HCT116 (cell line): Measurements from ENCODE around the gene NIPAL1. TPM values are rescaled to one million over a fixed set of nuclear protein-coding genes. Genes with fewer than 3 reads are reported as not detected.
"Not testable (repeated sequence)": the region's sequence is repeated elsewhere in the genome, so short reads cannot be mapped to it uniquely, and the experiment has no call there.

Experiments
- ATAC-seq: fragments of 200-7000 bp; cut with Tn5 transposase; 2 replicates; pipeline ENCODE4 v1.9.1; 2020; ENCODE audit warnings: mild to moderate bottlenecking, moderate library complexity
- BruUV-seq: library from RNA; stranded (reverse); fragments of 400-500 nt; replicated peaks from 2 replicates; lab custom pipeline; 2021; lab: Mats Ljungman, UMichigan
- CTCF ChIA-PET: fragments of 300-600 bp; sonication (Branson Sonifier 250); formaldehyde crosslinking; loops from one replicate; lab custom pipeline; 2021; ENCODE audit warnings: antibody characterized with exemption; lab: Charles Lee
- POLR2A ChIA-PET: fragments of 300-600, 350-600 bp; sonication (Branson Sonifier 250); formaldehyde crosslinking; loops from one replicate; lab custom pipeline; 2021; ENCODE audit warnings: antibody characterized with exemption; lab: Charles Lee
- RAD21 ChIA-PET, 2 experiments: fragments of 300-600 bp; sonication (Branson Sonifier 250); formaldehyde crosslinking; loops; one replicate each; lab custom pipeline; 2023; ENCODE audit warnings: low total read pairs in 2 of 2; ENCODE audit not compliant: uncharacterized antibody in 2 of 2, unreplicated experiment in 2 of 2, low non-redundant PET in 1 of 2; lab: Charles Lee
- DNase-seq: peaks from one replicate; pipeline ENCODE4 v3.0.0-alpha.2; 2010; ENCODE audit warnings: low read depth, low spot score
- H2AFZ ChIP-seq: fragments of 200-600 bp; shearing (Covaris generic), sonication (generic); 2 replicates; pipeline ENCODE4 v1.6.1; 2017; ENCODE audit warnings: low read depth, mixed run types, mixed read lengths, antibody characterized with exemption, low read length; ENCODE audit not compliant: poor library complexity, severe bottlenecking
- H3K27ac ChIP-seq: 2 replicates; pipeline ENCODE4 v1.5.1; 2012; ENCODE audit warnings: low read depth, low read length
- H3K27me3 ChIP-seq: fragments of 200-600 bp; sonication (generic); 2 replicates; pipeline ENCODE4 v1.6.1; 2016; ENCODE audit warnings: mixed run types, low read length, mixed read lengths; ENCODE audit not compliant: insufficient read depth
- H3K36me3 ChIP-seq, 2 experiments: fragments of 200-500 bp in 1 of 2; fragments of 200-600 bp in 1 of 2; sonication (Bioruptor generic) in 1 of 2; sonication (generic) in 1 of 2; 2 replicates each; pipeline versions ENCODE4 v1.5.1 to v1.6.1; 2014 to 2016; ENCODE audit warnings: low read length in 2 of 2, inconsistent platforms in 1 of 2, mixed read lengths in 1 of 2, mixed run types in 1 of 2; ENCODE audit not compliant: insufficient read depth in 2 of 2, control insufficient read depth in 1 of 2
- H3K4me1 ChIP-seq, 2 experiments: fragments of 200-600 bp in 1 of 2; sonication (generic) in 1 of 2; 2 replicates each; pipeline versions ENCODE4 v1.5.1 to v1.6.1; 2012 to 2017; ENCODE audit warnings: low read length in 2 of 2, inconsistent platforms in 1 of 2, mild to moderate bottlenecking in 1 of 2, mixed read lengths in 1 of 2, mixed run types in 1 of 2, moderate library complexity in 1 of 2; ENCODE audit not compliant: insufficient read depth in 2 of 2, control insufficient read depth in 1 of 2
- H3K4me2 ChIP-seq: fragments of 200-600 bp; sonication (generic); 2 replicates; pipeline ENCODE4 v1.6.1; 2017; ENCODE audit warnings: mixed run types, low read length, mixed read lengths
- H3K4me3 ChIP-seq, 2 experiments: fragments of 200-600 bp in 1 of 2; sonication (generic) in 1 of 2; replicated peaks in 1 of 2; 2 replicates each; pipeline ENCODE4 v1.5.1; 2011 to 2016; ENCODE audit warnings: low read length in 2 of 2, control low read depth in 1 of 2, low read depth in 1 of 2, mild to moderate bottlenecking in 1 of 2, mixed read lengths in 1 of 2, mixed run types in 1 of 2
- H3K79me2 ChIP-seq: fragments of 200-600 bp; sonication (generic); 2 replicates; pipeline ENCODE4 v1.6.1; 2017; ENCODE audit warnings: mild to moderate bottlenecking, mixed run types, low read length, moderate library complexity, mixed read lengths; ENCODE audit not compliant: insufficient read depth
- H3K9ac ChIP-seq: fragments of 200-600 bp; sonication (generic); 2 replicates; pipeline ENCODE4 v1.6.1; 2016; ENCODE audit warnings: low read length, mixed read lengths
- H3K9me2 ChIP-seq: fragments of 200-600 bp; sonication (generic), shearing (Covaris generic); 2 replicates; pipeline ENCODE4 v1.6.1; 2017; ENCODE audit warnings: mixed run types, mild to moderate bottlenecking, moderate library complexity; ENCODE audit not compliant: insufficient read depth
- H3K9me3 ChIP-seq, 2 experiments: fragments of 200-500 bp in 1 of 2; fragments of 200-600 bp in 1 of 2; sonication (Bioruptor generic) in 1 of 2; sonication (generic) in 1 of 2; 2 replicates each; pipeline ENCODE4 v1.6.1; 2014 to 2017; ENCODE audit warnings: low read length in 2 of 2, mixed read lengths in 2 of 2, inconsistent platforms in 1 of 2, low read depth in 1 of 2, mild to moderate bottlenecking in 1 of 2, mixed run types in 1 of 2, moderate library complexity in 1 of 2; ENCODE audit not compliant: control insufficient read depth in 1 of 2, insufficient read depth in 1 of 2
- H4K20me1 ChIP-seq: fragments of 200-600 bp; sonication (generic), shearing (Covaris generic); 2 replicates; pipeline ENCODE4 v1.6.1; 2017; ENCODE audit warnings: mixed run types, mild to moderate bottlenecking, moderate library complexity; ENCODE audit not compliant: insufficient read depth
- ATF3 ChIP-seq: IDR thresholded peaks from 2 replicates; pipeline ENCODE4 v1.6.1; 2012
- CBX3 ChIP-seq: IDR thresholded peaks from 2 replicates; pipeline ENCODE4 v1.6.1; 2012; ENCODE audit warnings: low read depth
- CEBPB ChIP-seq: IDR thresholded peaks from 2 replicates; pipeline ENCODE4 v1.6.1; 2012; ENCODE audit warnings: low read depth
- CTCF ChIP-seq, 3 experiments: fragments of 200-600 bp in 1 of 3; sonication (generic) in 1 of 3; IDR thresholded peaks in 2 of 3; conservative IDR thresholded peaks in 1 of 3; 2 replicates each; pipeline ENCODE4 v1.5.1; 2012 to 2017; ENCODE audit warnings: low read depth in 2 of 3, low read length in 2 of 3, antibody characterized with exemption in 1 of 3, borderline replicate concordance in 1 of 3, control low read depth in 1 of 3, mild to moderate bottlenecking in 1 of 3, mixed read lengths in 1 of 3, mixed run types in 1 of 3, moderate library complexity in 1 of 3; ENCODE audit not compliant: insufficient read depth in 1 of 3
- ELF1 ChIP-seq: IDR thresholded peaks from 2 replicates; pipeline ENCODE4 v1.6.1; 2012; ENCODE audit warnings: low read depth, borderline replicate concordance
- EZH2phosphoT487 ChIP-seq: fragments of 200-600 bp; IDR thresholded peaks from 2 replicates; pipeline ENCODE4 v1.6.1; 2018; ENCODE audit warnings: antibody characterized with exemption, borderline replicate concordance
- FOSL1 ChIP-seq: IDR thresholded peaks from 2 replicates; pipeline ENCODE4 v1.6.1; 2012; ENCODE audit warnings: low read depth
- JUND ChIP-seq: IDR thresholded peaks from 2 replicates; pipeline ENCODE4 v1.6.1; 2012
- MAX ChIP-seq: IDR thresholded peaks from 2 replicates; pipeline ENCODE4 v1.6.1; 2012
- POLR2AphosphoS5 ChIP-seq: IDR thresholded peaks from 2 replicates; pipeline ENCODE4 v1.6.1; 2011; ENCODE audit warnings: mild to moderate bottlenecking, low read depth, low read length, moderate library complexity
- RAD21 ChIP-seq: IDR thresholded peaks from 2 replicates; pipeline ENCODE4 v1.6.1; 2012; ENCODE audit warnings: low read depth, mild to moderate bottlenecking
- REST ChIP-seq: IDR thresholded peaks from 2 replicates; pipeline ENCODE4 v1.6.1; 2012; ENCODE audit warnings: low read depth
- SRF ChIP-seq: IDR thresholded peaks from 2 replicates; pipeline ENCODE4 v1.6.1; 2012; ENCODE audit warnings: low read depth
- ZNF274 ChIP-seq: fragments of 200-500 bp; sonication (Bioruptor generic); IDR thresholded peaks from 2 replicates; pipeline ENCODE4 v1.6.1; 2014; ENCODE audit warnings: mild to moderate bottlenecking, low read depth, low read length, inconsistent platforms
- intact Hi-C: fragments of 100-400 bp; cut with micrococcal nuclease; formaldehyde crosslinking; loops from 2 replicates; pipeline ENCODE4 v1.10.0; 2022
- total RNA-seq: library from RNA; stranded (reverse); gene quantifications from one replicate; pipeline ENCODE4 v1.2.1, GENCODE V29; 2021; ENCODE audit not compliant: unreplicated experiment

Gene NIPAL1
- total RNA-seq, 1 experiment from 2014 or later = 7.0 TPM

GRCh38 chr4:47992475-47992874 lies 24.1 kb upstream of the NIPAL1 start:
- intact Hi-C loops, CTCF ChIA-PET, H3K9me2 ChIP-seq, H4K20me1 ChIP-seq, H2AFZ ChIP-seq, ATAC-seq, DNase-seq, H3K4me1 ChIP-seq, POLR2A ChIA-PET, H3K9ac ChIP-seq, H3K79me2 ChIP-seq, H3K27ac ChIP-seq, H3K4me3 ChIP-seq, H3K36me3 ChIP-seq, H3K27me3 ChIP-seq, BruUV-seq, H3K9me3 ChIP-seq, RAD21 ChIA-PET, H3K4me2 ChIP-seq: not testable (repeated sequence)

GRCh38 chr4:47996021-47996420 lies 20.6 kb upstream of the NIPAL1 start:
- H3K27me3 ChIP-seq = no peaks in the 10 kb centered on the region
- no peak for ATAC-seq

More at GRCh38 chr4:47996021-47996420, 20.6 kb upstream of the NIPAL1 start:
- no peak for DNase-seq
- Histone ChIP-seq H3K9ac (no peak overlapping the region), H3K36me3 (no peaks in the 10 kb centered on the region), H3K4me1 (no peaks in the 10 kb centered on the region)
- POLR2A ChIA-PET = no interaction called here
- no TSS peak for BruUV-seq
- TF ChIP-seq MAX = no peak
- TF ChIP-seq ELF1 = no peak
- no peak for TF ChIP-seq REST
- no peak for TF ChIP-seq CTCF (IDR thresholded peaks at IDR 0.05 in 2 of 3, conservative IDR thresholded peaks at IDR 0.05 in 1 of 3; ENCODE audit: borderline replicate concordance in 1 of 3, insufficient read depth in 1 of 3, low read depth in 2 of 3, low read length in 2 of 3)
- TF ChIP-seq ATF3 = no peak
- TF ChIP-seq JUND = no peak
- TF ChIP-seq POLR2AphosphoS5 = no peak
- TF ChIP-seq SRF = no peak
- TF ChIP-seq EZH2phosphoT487 = no peak
- TF ChIP-seq ZNF274 = no peak
- TF ChIP-seq RAD21 = no peak
- no peak for TF ChIP-seq CBX3
- TF ChIP-seq FOSL1 = no peak
- no peak for TF ChIP-seq CEBPB
- TF ChIP-seq, all 23 proteins: peak for 0
- H3K79me2 ChIP-seq = no peaks in the 10 kb centered on the region
- no peak overlapping the region for H3K4me3 ChIP-seq
- H2AFZ ChIP-seq = no peak overlapping the region
- H3K9me2 ChIP-seq = no peaks in the 10 kb centered on the region
- ChIA-PET CTCF (no interaction called here), RAD21 (no interaction called here)
- intact Hi-C loops = no loop called here
- H3K4me2 ChIP-seq = no peak overlapping the region
- no peaks in the 10 kb centered on the region for H4K20me1 ChIP-seq
- no peak overlapping the region for H3K27ac ChIP-seq
- H3K9me3 ChIP-seq = no peaks in the 10 kb centered on the region
